Measurements from ENCODE around the gene BCL2L12.

BCL2L12 gene

GRCh38 chr19:49705919-49706318, 40.2 kb downstream of the BCL2L12 start:
- TF ChIP-seq CTCF (IDR thresholded peaks at IDR 0.05; ENCODE audit: insufficient read depth, low read length, poor library complexity, severe bottlenecking) = no peak
- TF ChIP-seq EZH2phosphoT487 (conservative IDR thresholded peaks at IDR 0.05; ENCODE audit: low read length) = no peak
- Histone ChIP-seq H3K9me2 (replicated peaks; ENCODE audit: insufficient read depth, low read length) (no peaks in the 10 kb centered on the region), H3K9ac (ENCODE audit: low read length) (no peak overlapping the region)

GRCh38 chr19:49710372-49710951, 44.7 kb downstream of the BCL2L12 start:
- Histone ChIP-seq H3F3A (ENCODE audit: insufficient read depth) (no peaks in the 10 kb centered on the region), H3K9me3 (ENCODE audit: insufficient read depth, low read length) (no peaks in the 10 kb centered on the region), H3K4me2 (ENCODE audit: low read depth, low read length, poor library complexity, severe bottlenecking) (no peak overlapping the region), H3K27ac (ENCODE audit: low read depth, low read length) (no peak overlapping the region), H3K36me3 (ENCODE audit: low read length) (no peaks in the 10 kb centered on the region), H3K79me2 (ENCODE audit: insufficient read depth, low read length) (no peaks in the 10 kb centered on the region), H3K9ac (ENCODE audit: low read length) (no peak overlapping the region), H3K4me3 (ENCODE audit: insufficient read depth, low read length, poor library complexity, severe bottlenecking) (no peak overlapping the region), H3K27me3 (ENCODE audit: low read length) (no peaks in the 10 kb centered on the region), H4K20me1 (ENCODE audit: low read depth, low read length) (no peaks in the 10 kb centered on the region), H2AFZ (ENCODE audit: low read depth, low read length, severe bottlenecking) (no peak overlapping the region), H3K9me2 (replicated peaks; ENCODE audit: insufficient read depth, low read length) (no peaks in the 10 kb centered on the region)
- TF ChIP-seq CTCF (IDR thresholded peaks at IDR 0.05; ENCODE audit: insufficient read depth, low read length, poor library complexity, severe bottlenecking) (no peak), EZH2phosphoT487 (conservative IDR thresholded peaks at IDR 0.05; ENCODE audit: low read length) (no peak)

More at GRCh38 chr19:49705919-49706318, 40.2 kb downstream of the BCL2L12 start:
- no peak overlapping the region for H3K27ac ChIP-seq (ENCODE audit: low read depth, low read length)
- H3K9me3 ChIP-seq (ENCODE audit: insufficient read depth, low read length) = no peaks in the 10 kb centered on the region
- no peaks in the 10 kb centered on the region for H4K20me1 ChIP-seq (ENCODE audit: low read depth, low read length)
- H3K36me3 ChIP-seq (ENCODE audit: low read length) = no peaks in the 10 kb centered on the region
- no peak overlapping the region for H3K4me2 ChIP-seq (ENCODE audit: low read depth, low read length, poor library complexity, severe bottlenecking)
- H3K79me2 ChIP-seq (ENCODE audit: insufficient read depth, low read length) = no peaks in the 10 kb centered on the region
- H3K4me3 ChIP-seq (ENCODE audit: insufficient read depth, low read length, poor library complexity, severe bottlenecking) = no peak overlapping the region
- H3K27me3 ChIP-seq (ENCODE audit: low read length) = no peaks in the 10 kb centered on the region
- no peak overlapping the region for H2AFZ ChIP-seq (ENCODE audit: low read depth, low read length, severe bottlenecking)
- H3F3A ChIP-seq (ENCODE audit: insufficient read depth) = no peaks in the 10 kb centered on the region

- Histone ChIP-seq H3K9ac (ENCODE audit: low read length) (no peak overlapping the region), H3K4me2 (ENCODE audit: low read depth, low read length, poor library complexity, severe bottlenecking) (no peak overlapping the region), H3K79me2 (ENCODE audit: insufficient read depth, low read length) (no peaks in the 10 kb centered on the region), H3K9me3 (ENCODE audit: insufficient read depth, low read length) (no peaks in the 10 kb centered on the region), H3K4me3 (ENCODE audit: insufficient read depth, low read length, poor library complexity, severe bottlenecking) (no peak overlapping the region), H3K27ac (ENCODE audit: low read depth, low read length) (no peak overlapping the region), H3K9me2 (replicated peaks; ENCODE audit: insufficient read depth, low read length) (no peaks in the 10 kb centered on the region), H3F3A (ENCODE audit: insufficient read depth) (no peaks in the 10 kb centered on the region), H2AFZ (ENCODE audit: low read depth, low read length, severe bottlenecking) (no peak overlapping the region), H4K20me1 (ENCODE audit: low read depth, low read length) (no peaks in the 10 kb centered on the region), H3K27me3 (ENCODE audit: low read length) (no peaks in the 10 kb centered on the region), H3K36me3 (ENCODE audit: low read length) (no peaks in the 10 kb centered on the region)
- TF ChIP-seq CTCF (IDR thresholded peaks at IDR 0.05; ENCODE audit: insufficient read depth, low read length, poor library complexity, severe bottlenecking) = no peak
- TF ChIP-seq EZH2phosphoT487 (conservative IDR thresholded peaks at IDR 0.05; ENCODE audit: low read length) = no peak
These were observed 46.7 kb downstream of the BCL2L12 start for GRCh38 chr19:49712397-49712859.
